GM21529 (cell line): ENCODE data around the gene MOB4.
A peak's percentile ranks its signal among the peaks of the same experiment; 100 is the strongest.
"Not testable (repeated sequence)": the region's sequence is repeated elsewhere in the genome, so short reads cannot be mapped to it uniquely, and the experiment has no call there.

Source experiments
- ATAC-seq: cut with Tn5 transposase; IDR thresholded peaks from one replicate; pipeline ENCODE4 v1.9.1; 2021; ENCODE audit not compliant: unreplicated experiment

The MOB4 gene

GRCh38 chr2:197513915-197514314 is 2.0 kb upstream of the MOB4 start:
- no peak for ATAC-seq

GRCh38 chr2:197514754-197515153 is 1.1 kb upstream of the MOB4 start:
- ATAC-seq, result no peak

GRCh38 chr2:197515315-197515738 is 539 bp upstream of the MOB4 start:
- peak; percentile 20 for ATAC-seq

GRCh38 chr2:197516393-197516761 is 511 bp downstream of the MOB4 start:
- ATAC-seq, result peak; percentile 9

GRCh38 chr2:197517150-197517549 is 1.3 kb downstream of the MOB4 start:
- no peak for ATAC-seq

GRCh38 chr2:197538412-197538811 is 22.5 kb downstream of the MOB4 start:
- no peak for ATAC-seq

GRCh38 chr2:197539734-197540133 is 23.9 kb downstream of the MOB4 start:
- no peak for ATAC-seq

GRCh38 chr2:197543206-197543605 is 27.3 kb downstream of the MOB4 start:
- ATAC-seq, result no peak

GRCh38 chr2:197547163-197547900 is 31.5 kb downstream of the MOB4 start:
- no peak for ATAC-seq

GRCh38 chr2:197548582-197548981 is 32.7 kb downstream of the MOB4 start:
- ATAC-seq, result no peak

GRCh38 chr2:197551260-197551659 is 35.4 kb downstream of the MOB4 start:
- not testable (repeated sequence) for ATAC-seq

- no peak for ATAC-seq
These were observed 39.6 kb downstream of the MOB4 start for GRCh38 chr2:197555467-197555866.

- no peak for ATAC-seq
These were observed 40.6 kb downstream of the MOB4 start for GRCh38 chr2:197556456-197556855.

GRCh38 chr2:197558393-197558792 is 42.5 kb downstream of the MOB4 start:
- no peak for ATAC-seq

GRCh38 chr2:197559681-197560080 is 43.8 kb downstream of the MOB4 start:
- ATAC-seq, result no peak

- no peak for ATAC-seq
These were observed 44.3 kb downstream of the MOB4 start for GRCh38 chr2:197560146-197560665.

GRCh38 chr2:197571627-197572271 is 55.9 kb downstream of the MOB4 start:
- no peak for ATAC-seq

GRCh38 chr2:197573608-197574007 is 57.7 kb downstream of the MOB4 start:
- ATAC-seq, result no peak

GRCh38 chr2:197575987-197576386 is 60.1 kb downstream of the MOB4 start:
- ATAC-seq, result no peak

GRCh38 chr2:197576631-197577030 is 60.8 kb downstream of the MOB4 start:
- ATAC-seq, result no peak

- no peak for ATAC-seq
These were observed 61.6 kb downstream of the MOB4 start for GRCh38 chr2:197577446-197577845.

GRCh38 chr2:197578294-197578693 is 62.4 kb downstream of the MOB4 start:
- ATAC-seq, result not testable (repeated sequence)
